Fibroblast of skin of scalp (primary cell): Measurements from ENCODE around the gene ATP6V0C.
A peak's percentile ranks its signal among the peaks of the same experiment; 100 is the strongest.

Experiments used
- DNase-seq: peaks from one replicate; pipeline ENCODE4 v3.0.0-alpha.2; 2013

Gene ATP6V0C

GRCh38 chr16:2512735-2513404, 882 bp upstream of the ATP6V0C start:
- no peak for DNase-seq

GRCh38 chr16:2514333-2515179, 804 bp downstream of the ATP6V0C start:
- DNase-seq: no peak

- DNase-seq: no peak
Measured at GRCh38 chr16:2515180-2515851, 1.6 kb downstream of the ATP6V0C start.

GRCh38 chr16:2516391-2517240, 2.9 kb downstream of the ATP6V0C start:
- DNase-seq: no peak

- no peak for DNase-seq
Measured at GRCh38 chr16:2517954-2518605, 4.3 kb downstream of the ATP6V0C start.

GRCh38 chr16:2518823-2519710, 5.3 kb downstream of the ATP6V0C start:
- no peak for DNase-seq

- no peak for DNase-seq
Measured at GRCh38 chr16:2519711-2520080, 5.9 kb downstream of the ATP6V0C start.

- peak; percentile 92 for DNase-seq
Measured at GRCh38 chr16:2520097-2520783, 6.5 kb downstream of the ATP6V0C start, which contains the start of gene AMDHD2. AMDHD2 (plus strand) TSS chr16:2520371; CDS start chr16:2520459, 88 bp downstream.

- no peak for DNase-seq
Measured at GRCh38 chr16:2520784-2521531, 7.2 kb downstream of the ATP6V0C start.

- no peak for DNase-seq
Measured at GRCh38 chr16:2523801-2524231, 10.1 kb downstream of the ATP6V0C start.

GRCh38 chr16:2524339-2524938, 10.7 kb downstream of the ATP6V0C start:
- DNase-seq: no peak

- DNase-seq: no peak
Measured at GRCh38 chr16:2526135-2526534, 12.4 kb downstream of the ATP6V0C start.

GRCh38 chr16:2527071-2527783, 13.5 kb downstream of the ATP6V0C start:
- no peak for DNase-seq

- no peak for DNase-seq
Measured at GRCh38 chr16:2527784-2528100, 14.0 kb downstream of the ATP6V0C start.

GRCh38 chr16:2528161-2529060, 14.7 kb downstream of the ATP6V0C start:
- no peak for DNase-seq

GRCh38 chr16:2529061-2529931, 15.5 kb downstream of the ATP6V0C start:
- DNase-seq: no peak
